AG09319 (cell line): Measurements from ENCODE around the gene IFT172.

ENCODE experiments used
- DNase-seq: peaks from one replicate; pipeline ENCODE4 v3.0.0-alpha.2; 2010; ENCODE audit warnings: low read depth; ENCODE audit errors: extremely low read depth
- TF ChIP-seq, protein P1 (sequence below): IDR thresholded peaks from 2 replicates; pipeline ENCODE4 v1.5.1; 2011; ENCODE audit warnings: low read depth, mild to moderate bottlenecking, inconsistent platforms, low read length, moderate library complexity

IFT172 gene

DNA sequence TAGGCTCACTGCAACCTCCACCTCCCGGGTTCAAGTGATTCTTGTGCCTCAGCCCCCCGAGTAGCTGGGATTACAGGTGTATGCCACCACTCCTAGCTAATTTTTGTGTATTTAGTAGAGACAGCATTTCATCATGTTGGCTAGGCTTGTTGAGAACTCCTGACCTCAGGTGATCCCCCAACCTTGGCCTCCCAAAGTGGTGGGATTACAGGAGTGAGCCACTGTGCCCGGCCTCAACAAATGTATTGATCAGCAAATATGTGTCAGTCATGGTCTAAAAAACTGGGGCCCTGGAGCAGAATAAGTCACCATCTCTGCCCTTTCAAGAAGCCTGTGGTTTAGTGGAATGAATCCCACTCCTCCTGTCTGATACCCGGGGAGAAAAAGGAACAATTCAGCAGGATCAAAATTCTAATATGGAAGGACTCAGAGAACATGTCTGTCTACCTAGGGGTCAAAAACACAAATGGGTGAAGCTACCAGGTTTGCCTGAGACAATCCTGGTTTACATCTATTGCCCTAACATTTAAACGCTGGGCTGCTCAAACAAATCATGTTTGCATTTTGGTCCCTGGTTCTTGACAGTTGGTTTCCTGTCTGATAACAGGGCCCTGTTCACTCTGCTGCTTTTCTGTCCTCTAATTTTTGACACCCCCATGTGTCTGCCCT lies 28.7 kb upstream of the IFT172 start:
- TF ChIP-seq, protein P1, sequence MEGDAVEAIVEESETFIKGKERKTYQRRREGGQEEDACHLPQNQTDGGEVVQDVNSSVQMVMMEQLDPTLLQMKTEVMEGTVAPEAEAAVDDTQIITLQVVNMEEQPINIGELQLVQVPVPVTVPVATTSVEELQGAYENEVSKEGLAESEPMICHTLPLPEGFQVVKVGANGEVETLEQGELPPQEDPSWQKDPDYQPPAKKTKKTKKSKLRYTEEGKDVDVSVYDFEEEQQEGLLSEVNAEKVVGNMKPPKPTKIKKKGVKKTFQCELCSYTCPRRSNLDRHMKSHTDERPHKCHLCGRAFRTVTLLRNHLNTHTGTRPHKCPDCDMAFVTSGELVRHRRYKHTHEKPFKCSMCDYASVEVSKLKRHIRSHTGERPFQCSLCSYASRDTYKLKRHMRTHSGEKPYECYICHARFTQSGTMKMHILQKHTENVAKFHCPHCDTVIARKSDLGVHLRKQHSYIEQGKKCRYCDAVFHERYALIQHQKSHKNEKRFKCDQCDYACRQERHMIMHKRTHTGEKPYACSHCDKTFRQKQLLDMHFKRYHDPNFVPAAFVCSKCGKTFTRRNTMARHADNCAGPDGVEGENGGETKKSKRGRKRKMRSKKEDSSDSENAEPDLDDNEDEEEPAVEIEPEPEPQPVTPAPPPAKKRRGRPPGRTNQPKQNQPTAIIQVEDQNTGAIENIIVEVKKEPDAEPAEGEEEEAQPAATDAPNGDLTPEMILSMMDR, result no peak
- DNase-seq, result no peak

DNA sequence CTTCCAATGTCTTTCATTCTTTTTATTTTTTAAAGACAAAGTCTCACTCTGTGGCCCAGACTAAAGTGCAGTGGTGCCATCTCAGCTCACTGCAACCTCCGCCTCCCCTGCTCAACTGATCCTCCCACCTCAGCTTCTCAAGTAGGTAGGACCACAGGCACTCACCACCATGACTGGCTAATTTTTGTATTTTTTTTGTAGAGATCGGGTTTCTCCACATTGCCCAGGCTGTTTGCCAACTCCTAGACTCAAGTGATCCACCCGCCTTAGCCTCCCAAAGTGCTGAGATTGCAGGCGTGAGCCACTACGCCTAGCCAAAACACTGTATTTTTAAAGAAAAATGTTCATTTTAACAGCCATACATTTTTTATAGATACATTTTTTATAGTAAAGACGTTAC lies 19.8 kb upstream of the IFT172 start:
- TF ChIP-seq, protein P1, result no peak
- no peak for DNase-seq

DNA sequence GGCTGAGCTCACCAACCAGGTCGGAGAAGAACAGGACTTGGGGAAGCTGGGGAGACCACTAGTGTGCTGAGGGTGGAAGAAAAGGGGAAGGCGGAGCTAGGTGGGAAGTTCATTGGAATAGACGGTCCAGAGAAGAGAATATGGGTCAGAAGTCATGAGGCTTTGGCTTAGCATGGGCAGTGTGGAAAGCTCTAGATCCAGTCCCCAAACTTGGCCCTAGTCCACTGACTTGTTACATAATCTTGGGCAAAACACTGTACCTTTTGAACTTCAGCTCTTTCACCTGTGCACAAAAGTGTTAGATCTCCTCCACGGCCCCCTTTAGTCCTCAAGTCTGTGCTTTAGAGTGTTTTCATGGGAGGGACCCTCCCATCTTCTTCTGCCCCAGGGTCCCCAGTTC lies 17.8 kb upstream of the IFT172 start:
- TF ChIP-seq, protein P1, result no peak
- DNase-seq, result no peak

DNA sequence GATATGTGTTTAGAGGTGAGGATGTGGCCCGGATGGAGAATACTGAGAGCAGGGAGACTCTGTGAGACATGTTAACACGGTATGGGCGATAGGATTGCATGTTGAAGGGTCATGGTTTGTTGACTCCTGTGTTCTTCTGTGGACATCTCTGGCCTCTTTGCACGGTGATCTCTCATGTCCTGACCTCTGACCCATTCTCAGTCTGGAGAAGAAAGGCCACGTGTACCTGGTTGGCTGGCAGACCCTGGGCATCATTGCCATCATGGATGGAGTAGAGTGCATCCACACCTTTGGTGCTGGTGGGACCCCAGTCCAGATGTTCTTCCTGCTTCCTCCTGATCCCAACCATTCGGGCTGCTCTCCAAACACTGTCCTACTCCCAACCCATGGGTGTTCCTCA lies 17.0 kb upstream of the IFT172 start:
- no peak for DNase-seq
- TF ChIP-seq, protein P1, result no peak

DNA sequence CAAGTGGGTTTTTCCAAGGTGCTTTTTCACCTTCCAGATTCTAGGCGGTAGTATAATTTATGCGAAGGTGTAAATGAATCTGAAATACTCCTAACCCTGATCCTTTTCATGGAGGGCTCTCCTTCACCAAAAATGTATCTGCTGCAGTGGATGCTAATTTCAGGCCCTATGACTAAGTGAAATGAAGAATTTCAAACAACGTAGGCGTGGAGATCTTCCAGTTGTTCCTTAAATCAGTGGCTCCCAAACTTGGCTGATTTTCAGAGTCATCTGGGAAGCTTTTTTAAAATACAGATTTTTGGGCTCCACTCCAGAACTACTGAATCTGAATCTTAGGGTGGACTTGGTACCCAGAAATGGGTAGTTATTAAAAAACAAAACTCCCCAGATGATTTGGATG lies 12.6 kb upstream of the IFT172 start:
- TF ChIP-seq, protein P1, result no peak
- DNase-seq, result no peak

DNA sequence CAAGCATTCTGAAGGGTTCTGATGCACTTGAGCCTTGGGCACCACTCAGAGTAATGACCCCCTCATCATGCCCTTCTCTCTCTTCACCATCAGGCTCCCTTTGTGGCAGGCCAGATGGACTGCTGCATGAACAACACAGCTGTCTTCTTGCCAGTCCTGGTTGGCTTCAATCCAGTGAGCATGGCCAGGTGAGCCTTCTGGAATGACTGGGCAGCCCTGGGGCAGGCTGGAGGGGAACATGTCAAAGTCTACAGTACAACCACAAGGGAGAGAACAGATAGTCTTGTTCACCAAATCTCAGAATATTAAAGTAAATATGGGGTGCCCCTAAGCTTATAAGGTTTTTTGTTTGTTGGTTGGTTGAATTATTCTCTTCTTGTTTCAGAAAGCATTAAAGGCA lies 11.5 kb upstream of the IFT172 start:
- no peak for DNase-seq
- TF ChIP-seq, protein P1, result no peak

DNA sequence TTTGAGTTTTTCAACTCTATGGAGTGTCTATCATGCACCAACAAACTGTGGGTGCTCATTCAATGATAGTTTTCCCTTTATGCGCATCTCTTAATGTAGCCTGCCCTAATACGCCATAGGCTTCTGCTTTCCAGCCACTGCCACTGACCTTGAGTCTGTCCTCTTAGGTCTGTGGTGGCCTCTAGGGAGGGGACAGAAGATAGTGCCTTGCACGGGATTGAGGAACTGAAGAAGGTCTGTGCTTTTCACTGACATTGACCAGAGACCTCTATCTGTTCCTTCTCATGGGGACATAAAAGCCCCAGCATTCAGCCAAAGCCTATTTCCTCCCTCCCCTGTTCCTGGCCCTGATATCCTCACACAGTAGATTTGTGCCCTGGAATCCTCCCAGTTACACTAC lies 9.4 kb upstream of the IFT172 start:
- TF ChIP-seq, protein P1, result no peak
- DNase-seq, result no peak
